HG02588 (cell line): ENCODE results near the gene SDK1.

ENCODE experiments used
- ATAC-seq: cut with Tn5 transposase; IDR thresholded peaks from one replicate; pipeline ENCODE4 v1.9.1; 2021; ENCODE audit warnings: mild to moderate bottlenecking, moderate library complexity; ENCODE audit not compliant: unreplicated experiment

The SDK1 gene

DNA sequence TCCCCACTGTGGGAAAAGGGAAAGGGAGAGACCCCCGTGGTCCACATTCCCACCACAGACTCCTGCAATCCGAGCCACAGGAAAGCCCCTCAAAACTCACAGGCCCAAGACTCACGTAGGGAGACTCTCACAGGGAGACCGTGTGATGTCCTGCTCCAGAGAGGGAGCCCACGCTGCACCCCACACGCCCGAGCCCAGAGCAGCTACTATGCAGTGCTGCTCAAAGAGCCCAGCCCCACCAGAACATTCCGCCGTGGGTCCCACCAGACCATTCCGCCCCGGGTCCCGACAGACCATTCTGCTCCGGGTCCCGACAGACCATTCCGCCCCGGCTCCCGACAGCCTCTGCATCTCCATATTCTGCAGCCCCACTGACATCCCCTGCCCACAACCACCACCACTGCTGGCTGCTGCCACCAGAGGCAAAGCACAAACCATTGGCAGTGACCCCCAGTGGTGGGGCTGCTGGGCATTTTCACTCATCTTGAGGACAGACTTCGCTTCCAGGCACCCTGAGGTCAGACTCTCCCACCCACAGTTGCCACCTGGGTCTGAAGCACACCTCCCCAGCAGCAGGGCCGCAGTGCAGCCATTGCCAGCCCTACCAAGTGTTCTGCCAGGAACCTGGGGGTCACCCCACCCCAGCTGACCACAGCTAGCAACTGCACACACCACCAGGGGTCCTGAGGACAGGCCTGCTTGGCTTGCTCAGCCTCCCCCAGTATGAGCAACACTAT is 755.7 kb downstream of the SDK1 start:
- ATAC-seq, result no peak

DNA sequence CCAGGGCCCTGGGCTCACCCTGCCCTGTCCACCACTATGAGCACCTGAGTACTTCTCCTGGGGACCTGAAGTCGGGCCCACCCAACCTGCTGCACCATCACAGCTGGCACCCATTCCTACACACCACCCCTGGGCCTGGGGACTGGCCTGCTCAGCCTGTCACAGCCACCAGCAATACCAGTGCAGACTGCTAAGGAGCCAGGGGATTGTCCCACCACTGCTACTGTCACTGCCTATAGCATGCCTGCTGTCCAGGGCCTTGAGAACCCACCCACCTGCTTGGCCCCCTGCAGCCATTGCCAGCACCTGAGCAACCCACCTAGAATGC is 756.2 kb downstream of the SDK1 start:
- no peak for ATAC-seq

DNA sequence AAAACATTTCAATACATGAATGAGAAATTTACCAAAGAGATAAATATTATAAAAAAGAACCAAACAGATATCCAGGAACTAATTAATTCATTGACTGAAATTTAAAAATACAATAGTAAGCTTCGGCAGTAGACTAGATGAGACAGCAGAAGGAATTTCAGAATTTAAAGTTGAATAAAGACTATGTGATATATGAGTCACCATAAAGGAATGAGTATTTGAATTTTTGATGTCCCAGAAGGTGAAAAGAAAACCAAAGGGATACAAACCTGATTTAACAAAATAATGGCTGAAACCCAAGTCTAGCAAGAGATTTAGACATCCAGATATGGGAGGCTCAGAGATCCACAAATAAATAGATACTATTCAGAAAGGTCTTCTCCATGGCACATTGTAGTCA is 757.1 kb downstream of the SDK1 start:
- ATAC-seq, result no peak

DNA sequence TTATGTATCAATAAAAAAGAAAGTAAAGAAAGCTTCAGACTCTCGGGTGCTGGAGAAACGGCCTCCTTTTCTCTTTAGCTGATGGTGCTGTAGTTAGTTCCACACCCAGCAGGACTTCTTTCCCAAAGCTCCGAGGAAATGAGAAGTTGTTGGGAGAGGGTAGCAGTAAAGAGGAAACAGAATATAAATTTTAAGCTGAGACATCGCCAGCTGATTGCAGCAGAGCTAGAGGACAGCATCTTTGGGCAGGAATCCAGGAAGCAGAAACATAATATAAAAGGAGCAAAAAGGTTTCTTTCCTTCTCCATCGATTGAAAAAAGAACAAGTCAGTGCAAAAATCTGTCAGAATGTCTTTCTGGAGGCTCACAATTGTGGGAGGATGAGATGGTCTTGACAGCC is 764.1 kb downstream of the SDK1 start:
- ATAC-seq, result no peak

DNA sequence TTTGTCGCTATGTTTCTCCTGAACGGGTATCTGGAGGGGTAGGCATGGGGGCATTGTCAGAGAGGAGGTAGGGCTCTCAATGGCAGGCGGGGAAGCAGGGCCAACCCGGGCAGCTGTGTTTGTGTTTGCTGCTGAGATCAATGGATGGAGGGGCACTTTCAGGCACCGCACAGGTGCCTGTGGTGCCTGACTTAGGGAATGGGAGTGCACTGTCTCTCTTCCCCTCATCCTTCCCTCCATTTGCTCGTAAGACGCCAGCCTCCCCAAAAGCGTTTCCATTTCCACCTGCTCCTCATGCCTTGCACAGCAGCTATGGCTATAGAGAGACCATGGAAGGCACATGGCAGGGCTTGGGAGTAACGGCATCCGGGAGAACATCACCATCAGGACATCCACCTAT is 765.2 kb downstream of the SDK1 start:
- ATAC-seq, result no peak

GRCh38 chr7:4066626-4067475 is 765.8 kb downstream of the SDK1 start:
- no peak for ATAC-seq

DNA sequence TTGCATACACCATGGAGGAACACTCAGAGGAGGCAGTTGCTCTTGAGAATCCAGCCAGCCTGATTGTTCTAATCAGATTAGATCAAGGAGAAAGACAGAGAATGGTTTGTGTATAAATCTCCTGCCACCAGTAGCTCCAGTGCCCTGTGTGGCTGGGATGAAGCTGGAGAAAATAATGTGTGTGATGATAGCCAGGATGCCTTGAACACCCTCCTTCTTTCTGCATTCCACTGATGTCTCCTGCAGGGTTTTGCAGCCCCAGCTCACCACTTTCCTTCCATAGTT is 766.4 kb downstream of the SDK1 start:
- ATAC-seq, result no peak

DNA sequence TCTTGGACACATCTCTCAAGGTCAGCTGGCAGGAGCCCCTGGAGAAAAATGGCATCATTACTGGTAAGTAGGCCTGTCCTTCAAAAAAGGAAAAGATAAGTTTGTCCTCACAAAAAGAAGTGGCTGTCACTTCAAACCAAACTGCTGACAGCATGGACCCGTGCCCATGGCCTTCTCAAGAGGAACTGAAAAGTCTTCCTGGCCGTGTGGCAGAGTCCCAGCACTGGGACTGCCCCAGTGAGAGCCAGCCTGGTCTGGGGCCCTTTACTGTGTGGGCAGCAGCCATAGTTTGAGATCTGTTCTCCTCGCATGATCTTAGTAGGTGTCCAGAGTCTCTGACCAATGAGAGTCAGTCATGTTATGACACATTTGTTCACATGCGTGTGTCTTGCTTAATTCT is 766.8 kb downstream of the SDK1 start:
- no peak for ATAC-seq

- no peak for ATAC-seq
These were observed 767.2 kb downstream of the SDK1 start for GRCh38 chr7:4068286-4068685.

DNA sequence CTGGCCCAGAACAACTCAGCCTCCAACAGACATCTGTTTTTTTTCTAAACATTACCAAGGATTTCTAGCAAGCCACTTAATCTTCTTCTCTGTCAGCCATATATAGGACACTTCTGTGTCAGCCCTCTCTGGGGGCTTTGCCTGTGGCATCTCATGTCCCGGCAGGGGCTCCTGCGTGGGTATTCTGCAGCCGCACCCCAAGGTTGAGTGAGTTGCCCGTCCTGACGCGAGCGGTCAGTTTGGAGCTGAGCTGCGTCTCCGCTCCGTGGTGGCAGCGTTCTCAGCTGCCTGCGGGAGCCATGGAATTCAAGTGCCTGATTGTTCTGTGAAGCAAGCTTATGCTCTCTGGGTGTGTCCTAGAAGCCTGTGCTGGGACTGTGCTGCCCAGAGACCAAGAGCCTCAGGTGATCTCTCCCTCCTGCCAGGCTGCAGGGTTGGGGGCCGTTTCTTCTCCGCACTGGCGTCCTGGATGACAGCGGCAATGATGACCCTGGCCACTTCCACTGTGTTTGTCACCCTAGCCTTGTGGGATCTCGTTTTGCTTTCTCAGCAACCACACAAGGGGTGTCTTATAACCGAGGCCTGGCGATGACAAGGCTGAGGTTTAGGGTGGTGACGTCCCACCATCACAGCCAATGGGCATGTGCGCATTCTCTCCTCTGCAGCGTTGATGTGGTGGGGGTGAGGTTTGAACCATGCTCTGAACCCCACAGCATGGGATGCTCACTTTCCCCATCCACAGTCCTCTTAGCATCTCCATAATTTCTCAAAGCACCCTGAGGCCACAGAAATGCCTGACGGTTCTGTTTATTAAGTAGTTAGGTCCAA is 768.4 kb downstream of the SDK1 start:
- no peak for ATAC-seq

- no peak for ATAC-seq
These were observed 769.2 kb downstream of the SDK1 start for GRCh38 chr7:4070214-4070613.

DNA sequence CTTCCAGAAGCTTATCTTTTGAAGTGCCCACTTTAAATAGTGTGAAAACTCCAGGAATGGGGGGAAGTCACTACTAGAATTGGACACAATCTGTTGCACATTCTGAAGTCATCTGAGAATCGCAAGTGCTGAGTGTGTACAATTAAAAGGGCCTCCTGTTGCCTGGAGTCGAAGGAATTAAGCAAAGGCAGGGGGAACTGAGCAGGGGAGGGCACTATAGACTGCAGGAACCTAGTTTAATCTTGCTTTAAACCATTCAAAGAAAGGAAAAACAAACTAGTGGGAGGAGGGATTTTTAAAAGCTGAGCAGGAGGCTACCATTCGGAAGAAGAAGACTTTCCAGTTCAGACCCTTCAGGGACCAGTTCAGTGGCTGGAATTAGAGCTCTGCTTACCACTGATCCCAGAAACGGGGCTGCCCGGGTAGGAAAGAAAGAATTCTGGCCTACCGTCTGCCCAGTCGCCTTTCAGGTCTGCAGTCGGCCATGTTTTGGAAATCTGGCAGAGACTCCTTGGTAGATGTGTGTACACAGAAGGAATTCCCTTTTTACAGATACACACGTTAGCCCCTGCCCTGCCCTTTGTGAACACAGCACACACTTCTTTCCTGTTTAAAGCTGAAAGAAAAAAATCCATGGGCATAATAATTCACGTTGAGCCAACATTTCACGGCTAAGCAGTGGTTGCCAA is 770.5 kb downstream of the SDK1 start:
- no peak for ATAC-seq

- ATAC-seq, result no peak
These were observed 771.3 kb downstream of the SDK1 start for GRCh38 chr7:4072161-4072925.

DNA sequence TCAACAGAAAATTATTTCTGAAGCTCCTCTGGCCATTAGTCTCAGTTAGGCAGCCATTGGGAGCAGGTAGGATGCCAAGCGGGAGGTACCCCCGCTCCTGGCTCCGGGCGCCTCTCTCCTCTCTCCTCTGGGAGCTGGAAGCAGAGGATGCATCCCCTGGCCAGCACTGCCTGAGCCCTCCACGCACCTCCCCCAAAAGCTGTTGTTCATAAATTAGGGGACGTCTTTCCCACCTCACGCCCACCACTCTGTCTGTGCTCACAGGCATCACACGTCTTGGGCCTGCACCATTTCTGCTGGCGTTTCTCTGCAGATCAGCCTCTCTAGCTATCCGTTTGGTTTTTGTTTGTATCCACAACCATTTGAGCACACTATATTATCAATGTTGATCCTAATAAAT is 772.0 kb downstream of the SDK1 start:
- ATAC-seq, result no peak

- no peak for ATAC-seq
These were observed 772.7 kb downstream of the SDK1 start for GRCh38 chr7:4073750-4074149.

GRCh38 chr7:4074407-4074806 is 773.4 kb downstream of the SDK1 start:
- ATAC-seq, result no peak

DNA sequence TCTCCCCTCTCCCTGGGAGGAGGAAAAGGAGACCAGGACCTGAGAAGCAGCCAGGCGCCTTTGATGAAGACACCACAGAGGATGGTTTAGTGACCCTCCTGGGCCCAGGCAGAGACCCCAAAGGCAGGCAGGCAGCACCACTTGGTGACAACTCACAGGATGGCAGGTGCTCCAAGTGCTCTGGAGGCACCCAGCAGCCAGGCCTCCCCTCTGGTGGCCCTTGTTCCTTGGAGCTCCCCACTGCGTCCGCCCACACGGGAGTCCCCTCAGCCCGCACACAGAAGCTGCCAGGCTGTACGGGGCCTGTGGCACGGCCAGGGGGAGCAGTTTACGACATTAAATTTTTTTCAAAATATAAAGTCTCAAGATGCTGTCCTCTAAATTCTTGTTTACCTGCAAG is 773.9 kb downstream of the SDK1 start:
- ATAC-seq, result no peak

- no peak for ATAC-seq
These were observed 775.7 kb downstream of the SDK1 start for GRCh38 chr7:4076701-4077294.

DNA sequence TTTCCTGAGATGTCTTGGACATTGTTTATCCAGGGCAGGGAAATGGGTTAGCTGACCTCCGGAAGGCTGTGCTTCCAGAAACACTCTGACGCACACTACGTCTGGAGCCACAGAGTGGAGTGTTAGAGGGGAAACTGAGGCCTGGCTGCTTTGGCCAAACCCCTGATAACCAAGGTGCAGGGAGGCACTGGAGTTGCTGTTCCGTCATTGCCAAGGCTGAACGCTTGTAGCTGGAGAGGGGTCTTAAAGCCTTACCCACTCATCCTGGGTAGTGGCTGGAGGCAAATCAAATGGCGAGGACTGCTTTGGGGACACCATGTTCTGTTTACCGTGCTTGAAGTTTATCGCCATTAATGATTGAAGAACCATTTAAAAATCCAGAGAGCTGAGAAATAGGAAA is 776.9 kb downstream of the SDK1 start:
- ATAC-seq, result no peak

- ATAC-seq, result no peak
These were observed 777.5 kb downstream of the SDK1 start for GRCh38 chr7:4078580-4078979.
